NCI-H2107 (cell line): ENCODE measurements around the gene BYSL.
"Not testable (repeated sequence)": the region's sequence is repeated elsewhere in the genome, so short reads cannot be mapped to it uniquely, and the experiment has no call there.

Experiments used
- DNase-seq: peaks from one replicate; lab custom pipeline; 2025; lab: John Stamatoyannopoulos, UW

BYSL gene

GRCh38 chr6:41942067-41942851, 21.0 kb downstream of the BYSL start:
- no peak for DNase-seq

- not testable (repeated sequence) for DNase-seq
These were observed 21.6 kb downstream of the BYSL start for GRCh38 chr6:41942882-41943281.

GRCh38 chr6:41943456-41943855, 22.2 kb downstream of the BYSL start:
- no peak for DNase-seq

GRCh38 chr6:41947581-41948220, 26.4 kb downstream of the BYSL start:
- DNase-seq = no peak

DNA sequence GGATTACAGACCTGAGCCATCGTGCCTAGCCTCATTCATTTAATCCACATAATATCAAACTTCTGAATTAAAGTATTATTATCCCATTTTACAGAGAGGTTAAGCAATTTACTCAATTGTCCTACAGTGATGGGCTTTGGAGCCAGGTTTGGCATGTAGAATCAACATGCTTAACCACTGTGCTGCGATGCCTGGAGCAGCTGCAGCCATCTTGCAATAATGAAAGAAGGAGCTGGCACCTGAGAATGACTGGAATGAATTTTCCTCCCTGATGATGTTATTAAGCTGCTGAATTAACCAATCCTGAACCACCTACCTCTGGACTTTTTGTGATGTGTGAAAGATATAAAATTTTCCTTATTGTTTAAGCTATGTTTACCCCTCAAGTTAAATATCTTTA, 33.4 kb downstream of the BYSL start:
- DNase-seq = no peak

GRCh38 chr6:41955412-41955811, 34.1 kb downstream of the BYSL start:
- DNase-seq = no peak

DNA sequence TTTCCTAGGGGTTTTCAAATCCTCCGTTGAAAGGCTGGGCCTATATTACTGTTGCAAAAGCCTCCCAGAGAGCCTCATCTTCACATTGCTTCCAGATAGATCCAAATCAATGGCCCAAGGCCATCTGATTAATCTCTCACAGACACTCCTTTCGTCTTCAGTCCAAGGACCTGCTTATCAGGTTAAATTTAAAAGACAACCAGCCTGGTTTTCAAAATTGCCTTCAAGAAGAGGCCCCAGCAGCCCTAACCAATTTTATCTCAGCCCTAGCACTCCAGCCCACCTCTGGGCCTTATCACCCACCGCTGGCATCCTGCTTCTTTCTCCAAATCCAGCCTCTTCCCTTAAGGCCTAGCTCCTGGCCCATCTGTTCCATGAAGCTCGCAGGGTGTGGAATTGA, 35.8 kb downstream of the BYSL start:
- DNase-seq = no peak

GRCh38 chr6:41958022-41958856, 36.9 kb downstream of the BYSL start:
- DNase-seq = no peak

DNA sequence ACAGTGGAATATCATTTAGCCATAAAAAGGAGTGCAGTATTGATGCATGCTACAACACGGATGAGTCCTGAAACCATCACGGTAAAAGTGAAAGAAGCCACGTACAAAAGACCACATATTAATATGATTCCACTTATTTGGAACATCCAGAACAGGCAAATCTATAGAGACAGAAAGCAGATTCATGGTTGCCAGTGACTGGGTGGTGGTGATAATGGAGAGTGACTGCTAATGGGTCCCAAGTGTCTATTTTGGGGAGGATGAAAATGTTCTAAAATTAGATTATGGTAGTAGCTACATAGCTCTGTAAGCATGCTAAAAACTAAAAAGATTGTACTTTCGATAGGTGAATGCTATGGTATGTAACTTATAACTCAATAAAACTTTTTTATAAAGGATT, 38.7 kb downstream of the BYSL start:
- DNase-seq = no peak

DNA sequence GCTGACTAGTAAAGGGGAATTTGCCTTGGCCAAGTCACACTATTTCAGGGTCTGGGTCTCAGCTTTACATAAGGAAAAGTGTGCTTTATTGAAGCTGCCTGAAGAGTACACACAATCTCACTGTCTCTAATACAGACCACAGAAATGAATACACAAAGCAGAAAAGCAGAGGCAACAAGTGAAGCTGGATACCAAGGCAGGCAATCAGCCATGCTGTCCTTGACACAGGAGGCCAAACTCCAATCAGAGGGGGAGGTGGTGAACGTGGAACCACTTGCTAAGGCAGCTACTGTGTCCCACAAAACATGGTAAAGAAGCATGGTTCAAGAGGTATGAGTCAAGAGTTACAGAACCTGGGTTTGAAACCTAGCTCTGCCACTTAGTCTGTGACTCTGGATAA, 42.1 kb downstream of the BYSL start:
- DNase-seq = no peak

GRCh38 chr6:41964201-41964887, 43.0 kb downstream of the BYSL start:
- DNase-seq = no peak

DNA sequence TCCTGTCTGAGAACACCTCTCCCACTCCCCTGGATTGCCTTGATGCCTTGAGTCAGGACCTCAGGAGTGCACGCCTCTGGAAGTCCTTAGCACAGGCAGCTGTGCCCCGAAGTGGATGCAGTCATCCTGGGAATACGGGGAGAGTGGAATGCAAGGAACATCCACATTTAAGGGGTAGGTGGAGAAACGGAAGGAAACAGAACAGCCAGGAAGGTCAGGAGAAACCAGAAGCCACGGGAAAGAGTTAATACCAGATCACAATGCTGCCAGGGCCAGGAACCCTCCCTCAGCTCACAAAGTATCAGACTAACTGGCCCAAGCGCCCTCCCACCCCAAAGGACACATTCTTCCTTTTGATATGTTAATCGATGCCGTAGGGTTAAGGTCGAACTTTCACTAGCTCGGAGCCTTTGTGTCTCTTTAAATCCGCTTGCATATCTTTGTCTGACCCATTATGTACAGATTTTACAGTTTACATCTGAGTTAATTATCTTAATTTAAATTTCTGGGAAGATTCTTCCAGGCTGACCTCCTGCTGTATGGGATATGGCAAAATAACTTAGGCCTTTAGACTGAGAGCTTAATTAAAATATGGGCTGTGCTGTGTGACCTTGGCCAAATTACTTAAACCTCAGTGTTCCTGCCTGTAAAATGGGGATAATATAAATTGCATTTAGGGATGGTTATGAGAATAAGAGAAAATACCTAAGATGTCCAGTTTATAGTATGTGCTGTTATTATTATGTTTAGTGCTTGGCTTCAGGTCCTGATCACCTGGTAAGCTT, 44.3 kb downstream of the BYSL start:
- no peak for DNase-seq

DNA sequence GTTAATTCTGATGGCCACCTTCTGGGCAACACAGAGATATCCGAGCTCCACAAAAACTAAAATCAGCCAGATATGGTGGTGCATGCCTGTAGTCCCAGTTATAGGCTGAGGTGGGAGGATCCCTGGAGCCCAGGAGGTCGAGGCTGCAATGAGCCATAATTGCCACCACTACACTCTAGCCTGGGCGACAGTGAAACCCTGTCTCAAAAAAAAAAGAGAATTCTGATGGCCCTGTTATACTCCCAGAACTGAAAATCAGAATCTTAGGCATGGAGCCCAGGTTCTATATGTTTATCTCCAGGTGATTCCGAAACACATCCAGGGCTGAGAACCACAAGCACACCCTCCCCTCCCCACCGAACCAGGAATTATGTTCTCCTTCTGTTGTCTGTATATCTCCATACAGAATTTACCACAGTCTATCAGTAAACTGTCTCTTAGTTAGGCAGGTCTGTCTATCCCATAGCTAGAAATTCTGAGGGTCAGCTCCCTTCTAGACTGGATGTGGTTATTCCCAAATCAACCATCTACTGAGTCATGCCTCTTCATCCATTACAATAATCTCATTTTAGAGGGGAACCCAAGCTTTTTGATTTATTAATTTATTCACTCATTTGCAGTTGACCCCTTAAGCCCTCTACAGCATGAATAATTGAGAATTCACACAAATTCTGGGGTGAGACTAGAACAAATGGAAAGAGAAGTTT, 45.1 kb downstream of the BYSL start:
- no peak for DNase-seq

DNA sequence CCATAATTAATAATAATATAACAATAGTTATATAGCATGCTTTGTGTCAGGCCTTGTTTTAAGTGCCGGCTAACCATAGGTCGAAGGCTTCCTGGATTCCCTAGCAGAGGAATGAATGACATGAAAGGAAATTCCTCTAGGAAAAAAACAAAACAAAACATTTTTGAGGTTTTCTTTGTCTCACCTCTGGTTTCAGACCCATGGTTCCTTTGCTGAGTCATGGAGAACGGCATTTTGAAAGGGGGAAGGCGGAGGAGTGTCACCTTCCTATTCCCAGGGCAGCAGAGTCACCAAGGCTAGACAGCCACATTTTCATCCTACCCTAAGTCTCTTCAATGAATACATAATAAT, 45.6 kb downstream of the BYSL start:
- DNase-seq = no peak

GRCh38 chr6:41967312-41968287, 46.3 kb downstream of the BYSL start:
- DNase-seq = no peak

DNA sequence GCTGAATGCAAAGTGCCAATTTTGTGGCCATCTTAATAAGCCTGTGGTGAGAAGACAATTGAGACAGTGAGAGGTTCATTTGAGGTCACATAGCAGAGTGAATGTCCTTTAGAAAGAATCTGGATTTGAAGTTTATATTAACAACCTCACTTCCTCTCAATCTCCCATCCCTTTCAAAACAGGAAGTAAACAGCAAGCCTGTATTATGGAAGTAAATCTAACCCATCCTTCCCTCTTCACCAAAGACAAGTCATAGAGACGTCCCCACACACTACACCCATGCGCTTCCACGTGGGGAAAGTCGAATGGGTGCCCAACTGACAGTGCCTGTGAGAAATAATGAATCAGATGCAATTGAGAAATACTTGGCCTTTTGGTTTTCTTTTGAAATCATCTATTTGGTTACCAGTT, 49.1 kb downstream of the BYSL start:
- DNase-seq = no peak

- DNase-seq = no peak
These were observed 51.5 kb downstream of the BYSL start for GRCh38 chr6:41972826-41973225.

DNA sequence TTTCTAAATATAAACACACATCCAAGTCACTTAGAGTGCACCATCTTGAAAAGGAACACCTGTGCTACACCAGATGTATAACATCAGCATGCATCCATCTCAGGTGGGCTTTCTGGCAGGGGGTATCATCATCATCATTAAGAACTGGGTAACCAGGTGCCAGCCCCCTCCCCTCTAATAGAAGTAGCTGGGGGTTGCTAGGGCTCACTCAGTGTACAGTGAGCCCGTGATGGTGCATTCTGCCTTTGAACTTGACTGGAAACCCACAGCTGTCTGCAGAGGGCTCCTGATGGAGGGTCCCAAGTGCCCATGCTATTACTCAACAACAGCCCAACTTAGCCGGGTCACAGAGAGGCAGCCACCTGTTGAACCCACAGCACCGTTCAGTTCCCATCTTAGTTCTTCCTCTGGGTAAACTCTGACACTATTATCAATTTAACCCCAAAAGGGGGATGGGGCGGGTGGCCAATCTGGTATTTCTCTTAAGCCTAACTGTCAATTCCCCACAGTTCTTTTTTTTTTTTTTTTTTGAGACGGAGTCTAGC, 53.1 kb downstream of the BYSL start:
- DNase-seq = no peak

GRCh38 chr6:41975276-41975675, 54.0 kb downstream of the BYSL start:
- no peak for DNase-seq
